ENCODE results near the gene HNRNPM. TPM values are rescaled to one million over a fixed set of nuclear protein-coding genes. Genes with fewer than 3 reads are reported as not detected.
"Not testable (repeated sequence)": the region's sequence is repeated elsewhere in the genome, so short reads cannot be mapped to it uniquely, and the experiment has no call there.

Gene HNRNPM
- total and polyA plus RNA-seq, 3 donors from 2014 or later = 164 to 198 (median 177) TPM

DNA sequence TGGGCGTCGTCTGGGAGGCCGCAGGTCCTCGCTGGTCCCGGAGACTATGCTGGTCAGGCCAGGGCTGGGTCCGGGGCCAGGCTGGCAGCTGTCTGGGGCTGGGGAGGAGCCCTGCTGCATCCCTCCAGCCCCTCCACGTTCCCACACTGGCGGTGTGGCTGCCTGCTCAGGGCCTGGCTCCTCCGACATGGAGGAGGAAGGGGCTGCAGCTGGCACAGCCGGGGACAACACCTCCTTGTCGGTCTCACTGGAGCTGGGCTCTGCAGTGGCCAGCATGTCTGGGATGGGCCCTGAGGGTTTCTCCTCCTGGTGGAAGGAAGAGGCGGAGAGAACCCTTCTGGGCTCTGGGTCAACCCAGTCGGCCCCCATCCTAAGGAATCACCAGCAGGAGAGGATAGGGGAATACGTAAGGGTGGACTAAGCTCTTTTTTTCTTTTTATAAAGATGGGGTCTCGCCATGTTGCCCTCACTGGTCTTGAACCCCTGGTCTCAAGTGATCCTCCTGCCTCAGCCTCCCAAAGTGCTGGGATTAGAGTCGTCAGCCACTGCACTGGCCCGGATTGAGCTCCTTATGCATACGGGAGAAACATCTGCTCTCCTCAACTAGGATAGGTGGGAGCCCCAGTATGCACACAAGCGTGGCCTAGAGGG lies 68.4 kb downstream of the HNRNPM start:
- Histone ChIP-seq H3K27ac (peak overlapping the region; percentile 94 to 99), H3K9me3 (no peaks in the 10 kb centered on the region), H3K4me1 (peaks cover 8% of the 10 kb centered on the region), H3K27me3 (no peaks in the 10 kb centered on the region), H3K36me3 (ENCODE audit: low read depth, missing control alignments) (no peaks in the 10 kb centered on the region), H3K4me3 (peak overlapping the region; percentile 77 to 92)
- intact Hi-C loops (cut with DNase I; ENCODE audit: low total_unique reads) = no loop called here
- no peak for DNase-seq
- TF ChIP-seq, protein P1, sequence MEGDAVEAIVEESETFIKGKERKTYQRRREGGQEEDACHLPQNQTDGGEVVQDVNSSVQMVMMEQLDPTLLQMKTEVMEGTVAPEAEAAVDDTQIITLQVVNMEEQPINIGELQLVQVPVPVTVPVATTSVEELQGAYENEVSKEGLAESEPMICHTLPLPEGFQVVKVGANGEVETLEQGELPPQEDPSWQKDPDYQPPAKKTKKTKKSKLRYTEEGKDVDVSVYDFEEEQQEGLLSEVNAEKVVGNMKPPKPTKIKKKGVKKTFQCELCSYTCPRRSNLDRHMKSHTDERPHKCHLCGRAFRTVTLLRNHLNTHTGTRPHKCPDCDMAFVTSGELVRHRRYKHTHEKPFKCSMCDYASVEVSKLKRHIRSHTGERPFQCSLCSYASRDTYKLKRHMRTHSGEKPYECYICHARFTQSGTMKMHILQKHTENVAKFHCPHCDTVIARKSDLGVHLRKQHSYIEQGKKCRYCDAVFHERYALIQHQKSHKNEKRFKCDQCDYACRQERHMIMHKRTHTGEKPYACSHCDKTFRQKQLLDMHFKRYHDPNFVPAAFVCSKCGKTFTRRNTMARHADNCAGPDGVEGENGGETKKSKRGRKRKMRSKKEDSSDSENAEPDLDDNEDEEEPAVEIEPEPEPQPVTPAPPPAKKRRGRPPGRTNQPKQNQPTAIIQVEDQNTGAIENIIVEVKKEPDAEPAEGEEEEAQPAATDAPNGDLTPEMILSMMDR (IDR thresholded peaks at IDR 0.05) = peak in 1 of 3 experiments; percentile 1
- TF ChIP-seq POLR2A (IDR thresholded peaks at IDR 0.05) = no peak
- WGBS, 2 donors = 30 to 38% methylated on average over 15 to 18 of the region's 19 CpGs

DNA sequence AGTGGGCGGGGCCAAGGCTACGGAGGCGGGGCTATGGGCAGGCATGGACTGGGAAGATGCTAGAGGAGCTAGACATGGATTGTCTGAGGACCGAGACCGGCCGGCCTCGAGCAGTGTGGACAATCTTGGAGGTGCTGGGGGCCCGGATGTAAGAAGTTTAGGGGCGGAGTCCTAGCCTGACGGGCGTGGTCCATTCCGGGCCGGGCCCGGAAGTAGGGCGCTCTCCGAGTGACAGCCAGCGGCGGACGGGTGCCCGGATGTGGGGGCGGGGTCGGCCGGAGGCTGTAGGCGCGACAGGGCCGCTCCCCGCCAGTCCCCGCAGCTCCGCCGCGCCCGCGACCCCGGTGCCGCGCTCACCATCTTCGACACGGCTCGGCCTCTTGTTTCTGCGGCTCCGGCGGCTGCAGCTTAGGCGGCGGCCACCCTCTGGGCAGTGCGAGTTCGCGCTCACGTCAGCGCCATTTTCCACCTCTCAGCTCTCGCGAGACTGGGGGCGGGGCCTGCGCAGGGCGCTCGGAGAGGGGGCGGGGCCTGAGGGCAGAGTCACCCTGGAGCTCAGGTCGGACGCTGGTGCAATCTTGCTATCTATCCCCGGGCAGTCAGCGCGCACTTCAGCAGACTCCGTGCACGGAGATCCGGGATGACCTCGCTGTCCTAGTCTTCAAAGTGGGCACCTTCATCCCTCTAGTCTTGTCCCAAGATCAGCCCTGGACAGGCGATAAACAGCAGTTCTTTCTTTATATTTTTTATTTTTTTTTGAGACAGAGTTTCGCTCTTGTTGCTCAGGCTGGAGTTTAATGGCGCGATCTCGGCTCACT lies 69.1 kb downstream of the HNRNPM start, which contains the start of gene ZNF414:
Gene ZNF414, minus strand, starts transcription at position 481 of the 818 bp plus-strand sequence. Its CDS starts 121 bp downstream, at position 360.
- intact Hi-C loops (cut with DNase I; ENCODE audit: low total_unique reads) = no loop called here
- no peak for TF ChIP-seq POLR2A (IDR thresholded peaks at IDR 0.05)
- TF ChIP-seq, protein P1 (IDR thresholded peaks at IDR 0.05) = peak in 2 of 3 experiments; percentile 3 to 18
- peak; percentile 97 for DNase-seq
- Histone ChIP-seq H3K27me3 (no peaks in the 10 kb centered on the region), H3K9me3 (no peaks in the 10 kb centered on the region), H3K36me3 (ENCODE audit: low read depth, missing control alignments) (no peaks in the 10 kb centered on the region), H3K4me1 (peaks cover 8% of the 10 kb centered on the region), H3K27ac (peak within 1 kb of the TSS; percentile 94 to 99), H3K4me3 (peak within 1 kb of the TSS; percentile 77 to 92)
- 1% methylated on average over 14 to 55 of the region's 70 CpGs for WGBS, 2 donors

DNA sequence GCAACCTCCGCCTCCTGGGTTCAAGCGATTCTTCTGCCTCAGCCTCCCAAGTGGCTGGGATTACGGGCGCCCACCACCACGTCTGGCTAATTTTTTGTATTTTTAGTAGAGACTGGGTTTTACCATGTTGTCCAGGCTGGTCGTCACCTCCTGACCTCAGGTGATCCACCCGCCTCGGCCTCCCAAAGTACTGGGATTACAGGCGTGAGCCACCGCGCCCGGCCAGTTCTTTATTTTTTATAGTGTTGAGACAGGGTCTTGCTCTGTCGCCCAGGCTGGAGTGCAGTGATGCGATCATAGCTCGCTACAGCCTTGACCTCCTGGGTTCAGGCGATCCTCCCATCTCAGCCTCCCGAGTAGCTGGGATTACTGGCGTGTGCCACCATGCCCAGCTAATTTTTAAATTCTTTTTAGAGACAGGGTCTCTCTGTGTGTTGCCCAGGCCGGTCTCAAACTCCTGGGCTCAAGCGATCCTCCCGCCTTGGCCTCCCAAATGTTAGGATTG lies 69.8 kb downstream of the HNRNPM start:
- Histone ChIP-seq H3K27ac (peak overlapping the region; percentile 94 to 99), H3K4me3 (peak overlapping the region; percentile 77 to 92)
- H3K27me3 ChIP-seq; DNase-seq; H3K4me1 ChIP-seq; intact Hi-C loops (cut with DNase I; ENCODE audit: low total_unique reads); H3K9me3 ChIP-seq; H3K36me3 ChIP-seq (ENCODE audit: low read depth, missing control alignments): not testable (repeated sequence)
- WGBS, 2 donors = 44 to 59% methylated on average over 14 to 21 of the region's 21 CpGs

DNA sequence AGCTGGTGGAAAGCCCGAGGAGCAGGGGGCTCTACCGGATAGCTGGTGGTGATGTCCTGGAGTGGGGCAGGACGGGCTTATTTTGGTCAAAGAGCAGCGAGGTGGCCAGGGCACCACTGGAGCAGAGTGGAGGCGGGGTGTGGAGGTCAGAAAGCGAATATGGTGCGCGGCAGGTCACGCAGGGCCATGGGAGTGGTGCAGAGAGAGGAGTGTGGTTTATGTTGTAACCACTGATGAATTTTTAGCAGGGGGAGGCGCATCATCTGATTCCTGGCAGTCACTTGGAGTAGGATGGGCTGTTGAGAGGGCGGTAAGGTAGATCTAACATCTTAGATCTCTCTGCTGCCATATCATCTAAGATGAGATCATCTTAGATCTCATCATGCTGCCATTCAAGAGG lies 70.5 kb downstream of the HNRNPM start:
- H3K9me3 ChIP-seq = no peaks in the 10 kb centered on the region
- H3K36me3 ChIP-seq (ENCODE audit: low read depth, missing control alignments) = no peaks in the 10 kb centered on the region
- whole genome bisulfite sequencing, 2 donors = 63 to 73% methylated on average over 11 of the region's 11 CpGs
- no peak overlapping the region for H3K4me3 ChIP-seq
- no peak overlapping the region for H3K27ac ChIP-seq
- H3K27me3 ChIP-seq = no peaks in the 10 kb centered on the region
- intact Hi-C loops (cut with DNase I; ENCODE audit: low total_unique reads) = no loop called here
- DNase-seq = no peak
- H3K4me1 ChIP-seq = peaks cover 8% of the 10 kb centered on the region
- no peak for TF ChIP-seq POLR2A (IDR thresholded peaks at IDR 0.05)
- TF ChIP-seq, protein P1 (IDR thresholded peaks at IDR 0.05) = no peak

All from testis (tissue), 3 donors.